AG10803 (cell line): ENCODE results near the gene SLC35G1.

Experiments used
- DNase-seq: peaks from one replicate; pipeline ENCODE4 v3.0.0; 2010; ENCODE audit warnings: low read depth
- H3K4me3 ChIP-seq: 2 replicates; pipeline ENCODE4 v1.5.1; 2011; ENCODE audit warnings: mild to moderate bottlenecking, low read length, control low read depth
- CTCF ChIP-seq: conservative IDR thresholded peaks from 2 replicates; pipeline ENCODE4 v1.5.1; 2011; ENCODE audit warnings: mild to moderate bottlenecking, low read length, control low read depth, inconsistent platforms

Gene SLC35G1

GRCh38 chr10:93947055-93947454 is 53.3 kb downstream of the SLC35G1 start:
- DNase-seq: peak; percentile 60
- H3K4me3 ChIP-seq: no peak overlapping the region
- no peak for TF ChIP-seq CTCF

- no peak for TF ChIP-seq CTCF
- DNase-seq: no peak
Observed at GRCh38 chr10:93947524-93947923, 53.7 kb downstream of the SLC35G1 start.

GRCh38 chr10:93951905-93952304 is 58.1 kb downstream of the SLC35G1 start:
- H3K4me3 ChIP-seq: no peak overlapping the region
- DNase-seq: no peak
- no peak for TF ChIP-seq CTCF

More at GRCh38 chr10:93947524-93947923, 53.7 kb downstream of the SLC35G1 start:
- no peak overlapping the region for H3K4me3 ChIP-seq
